ENCODE measurements around the gene SLCO3A1. TPM values are rescaled to one million over a fixed set of nuclear protein-coding genes. Genes with fewer than 3 reads are reported as not detected.

The SLCO3A1 gene
- total and polyA plus RNA-seq, 12 donors, result 1.8 to 26.6 (median 17.2) TPM

DNA sequence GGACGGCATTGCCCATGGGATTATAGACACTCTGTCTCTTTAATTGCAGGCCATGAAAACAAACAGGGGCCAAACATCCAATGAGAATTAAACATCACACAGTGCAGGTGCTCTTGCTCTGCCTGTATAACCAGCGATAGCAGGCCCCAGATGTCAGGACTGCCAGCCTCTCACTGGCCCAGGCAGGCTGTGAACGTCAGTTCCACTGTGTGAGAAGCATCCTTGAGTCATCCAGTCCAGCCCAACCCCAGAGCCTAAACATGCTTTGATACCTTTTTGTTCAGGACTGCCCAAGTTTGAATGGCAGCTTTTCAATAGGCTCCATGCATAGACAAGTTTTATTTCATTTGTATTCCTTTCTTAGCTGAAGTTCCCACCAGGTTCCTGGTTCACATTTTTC, 189.8 kb downstream of the SLCO3A1 start:
- intact Hi-C loops (cut with DNase I), result no loop called here
- no peaks in the 10 kb centered on the region for H3K36me3 ChIP-seq (replicated peaks in 1 of 2)

GRCh38 chr15:92044203-92044909, 190.8 kb downstream of the SLCO3A1 start:
- intact Hi-C loops (cut with DNase I), result no loop called here
- DNase-seq, result no peak
- Histone ChIP-seq H3K9me3 (replicated peaks in 1 of 3) (no peaks in the 10 kb centered on the region), H3K4me3 (no peak overlapping the region), H3K27ac (no peak overlapping the region), H3K27me3 (no peaks in the 10 kb centered on the region), H3K4me1 (replicated peaks in 1 of 2) (no peaks in the 10 kb centered on the region), H3K36me3 (replicated peaks in 1 of 2) (no peaks in the 10 kb centered on the region)
- whole genome bisulfite sequencing, 4 donors, result 82 to 88% (median 86%) methylated on average over 10 of the region's 10 CpGs
- TF ChIP-seq CTCF (IDR thresholded peaks at IDR 0.05), result no peak
- TF ChIP-seq POLR2A (IDR thresholded peaks at IDR 0.05), result no peak

More for the DNA sequence above, 189.8 kb downstream of the SLCO3A1 start:
- WGBS, 4 donors, result 86 to 93% (median 90%) methylated on average over 2 to 3 of the region's 3 CpGs
- no peak for DNase-seq
- H3K27me3 ChIP-seq, result no peaks in the 10 kb centered on the region
- H3K4me1 ChIP-seq (replicated peaks in 1 of 2), result no peaks in the 10 kb centered on the region
- TF ChIP-seq POLR2A (IDR thresholded peaks at IDR 0.05), result no peak
- no peak for TF ChIP-seq CTCF (IDR thresholded peaks at IDR 0.05)
- H3K9me3 ChIP-seq (replicated peaks in 1 of 3), result no peaks in the 10 kb centered on the region
- no peak overlapping the region for H3K4me3 ChIP-seq
- no peak overlapping the region for H3K27ac ChIP-seq

- no peaks in the 10 kb centered on the region for H3K4me1 ChIP-seq (replicated peaks in 1 of 2)
These were observed 194.4 kb downstream of the SLCO3A1 start for GRCh38 chr15:92047900-92048299.

DNA sequence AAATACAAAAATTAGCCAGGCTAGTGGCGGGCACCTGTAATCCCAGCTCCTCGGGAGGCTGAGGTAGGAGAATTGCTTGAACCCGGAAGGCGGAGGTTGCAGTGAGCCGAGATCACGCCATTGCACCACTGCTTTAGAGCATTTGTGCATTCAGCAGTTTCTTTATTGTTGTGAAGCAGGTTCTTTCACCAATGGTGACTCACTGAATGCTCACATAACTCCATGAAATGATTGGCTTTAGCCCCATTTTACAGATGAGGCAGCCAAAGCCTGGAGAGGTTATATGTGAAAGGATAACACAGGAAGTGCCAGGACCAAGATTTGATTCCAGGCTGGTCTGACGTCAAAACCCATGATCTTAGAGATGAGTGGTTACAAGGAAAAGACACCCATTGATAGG, 195.2 kb downstream of the SLCO3A1 start:
- TF ChIP-seq POLR2A (IDR thresholded peaks at IDR 0.05) (no peak), CTCF (IDR thresholded peaks at IDR 0.05) (no peak)
- no peak overlapping the region for H3K4me3 ChIP-seq
- WGBS, 4 donors, result 92 to 97% (median 96%) methylated on average over 7 of the region's 7 CpGs
- no peaks in the 10 kb centered on the region for H3K9me3 ChIP-seq (replicated peaks in 1 of 3)
- no peak overlapping the region for H3K27ac ChIP-seq
- no peaks in the 10 kb centered on the region for H3K4me1 ChIP-seq (replicated peaks in 1 of 2)
- DNase-seq, result no peak
- no peaks in the 10 kb centered on the region for H3K27me3 ChIP-seq
- H3K36me3 ChIP-seq (replicated peaks in 1 of 2), result no peaks in the 10 kb centered on the region
- intact Hi-C loops (cut with DNase I), result no loop called here

More at GRCh38 chr15:92047900-92048299, 194.4 kb downstream of the SLCO3A1 start:
- no peak for DNase-seq
- Histone ChIP-seq H3K36me3 (replicated peaks in 1 of 2) (no peaks in the 10 kb centered on the region), H3K9me3 (replicated peaks in 1 of 3) (no peaks in the 10 kb centered on the region), H3K27ac (no peak overlapping the region), H3K4me3 (no peak overlapping the region), H3K27me3 (no peaks in the 10 kb centered on the region)
- intact Hi-C loops (cut with DNase I), result no loop called here
- 92 to 100% (median 97%) methylated on average over 4 of the region's 4 CpGs for WGBS, 4 donors
- TF ChIP-seq CTCF (IDR thresholded peaks at IDR 0.05) (no peak), POLR2A (IDR thresholded peaks at IDR 0.05) (no peak)

All from adrenal gland (tissue), 12 donors.